Colonic mucosa (tissue), 4 donors: ENCODE measurements around the gene RCVRN. TPM values are rescaled to one million over a fixed set of nuclear protein-coding genes. Genes with fewer than 3 reads are reported as not detected.

ENCODE experiments used
- DNase-seq: peaks from one replicate; pipeline ENCODE4 v3.0.0-alpha.2; 2020
- H3K27ac ChIP-seq: fragments of 200-600 bp; one replicate; pipeline ENCODE4 v1.8.0; 2021
- H3K27me3 ChIP-seq: fragments of 200-600 bp; one replicate; pipeline ENCODE4 v1.8.0; 2021
- H3K36me3 ChIP-seq: fragments of 200-600 bp; one replicate; pipeline ENCODE4 v1.8.0; 2021
- H3K4me1 ChIP-seq: fragments of 200-600 bp; one replicate; pipeline ENCODE4 v1.8.0; 2021; ENCODE audit warnings: mild to moderate bottlenecking
- H3K4me3 ChIP-seq: fragments of 200-600 bp; one replicate; pipeline ENCODE4 v1.8.0; 2021
- H3K9ac ChIP-seq, 2 donors: one replicate each; pipeline ENCODE4 v1.7.0; 2013; ENCODE audit warnings: control low read depth in 2 of 2, low read depth in 2 of 2, low read length in 2 of 2
- H3K9me3 ChIP-seq: fragments of 200-600 bp; one replicate; pipeline ENCODE4 v1.8.0; 2021
- intact Hi-C: fragments of 100-400 bp; cut with DNase I; formaldehyde crosslinking; loops from one replicate; pipeline ENCODE4 v1.14.1; 2022
- total RNA-seq, 2 donors: library from RNA; stranded (reverse); fragmentation: NEBNext Ultra II Directional in 1 of 2; extraction: Animal tissue kit (Norgen Biotek cat#: 25700) in 1 of 2; gene quantifications; one replicate each; pipeline ENCODE4 v1.2.1, GENCODE V29; 2021
- TF ChIP-seq, protein P1 (sequence below): fragments of 200-600 bp; IDR thresholded peaks from one replicate; pipeline ENCODE4 v1.8.0; 2022; ENCODE audit warnings: antibody characterized with exemption, mild to moderate bottlenecking
- donor health status: healthy.
- donor health status: DM: no; HTN: no; CAD: no.
- donor health status: DM: no; HTN: no; CAD: no.

RCVRN gene
- total RNA-seq, 2 donors from 2014 or later: not detected

DNA sequence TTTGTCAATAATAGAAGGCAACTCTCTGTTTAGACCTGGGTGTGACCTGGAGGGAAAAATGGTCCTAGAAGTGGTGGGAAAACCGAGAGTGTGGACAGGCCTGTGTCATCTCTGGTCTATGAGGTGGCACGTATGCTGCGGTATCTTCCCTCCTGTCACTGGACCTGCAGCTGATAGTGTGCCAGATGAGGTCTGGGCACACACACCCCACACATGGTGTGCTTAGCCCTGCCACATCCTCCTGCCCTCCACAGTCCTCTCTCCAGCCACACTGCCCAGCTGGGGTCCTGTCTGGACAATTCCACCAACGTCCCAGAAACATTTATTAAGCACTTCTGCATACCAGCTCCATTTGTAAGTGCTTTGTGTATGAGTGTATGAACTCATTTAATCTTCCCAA lies 42.1 kb downstream of the RCVRN start:
- Histone ChIP-seq H3K27ac (no peak overlapping the region), H3K27me3 (no peaks in the 10 kb centered on the region), H3K4me3 (no peak overlapping the region), H3K4me1 (no peaks in the 10 kb centered on the region), H3K9me3 (no peaks in the 10 kb centered on the region), H3K36me3 (no peaks in the 10 kb centered on the region), H3K9ac (no peak overlapping the region)
- TF ChIP-seq, protein P1, sequence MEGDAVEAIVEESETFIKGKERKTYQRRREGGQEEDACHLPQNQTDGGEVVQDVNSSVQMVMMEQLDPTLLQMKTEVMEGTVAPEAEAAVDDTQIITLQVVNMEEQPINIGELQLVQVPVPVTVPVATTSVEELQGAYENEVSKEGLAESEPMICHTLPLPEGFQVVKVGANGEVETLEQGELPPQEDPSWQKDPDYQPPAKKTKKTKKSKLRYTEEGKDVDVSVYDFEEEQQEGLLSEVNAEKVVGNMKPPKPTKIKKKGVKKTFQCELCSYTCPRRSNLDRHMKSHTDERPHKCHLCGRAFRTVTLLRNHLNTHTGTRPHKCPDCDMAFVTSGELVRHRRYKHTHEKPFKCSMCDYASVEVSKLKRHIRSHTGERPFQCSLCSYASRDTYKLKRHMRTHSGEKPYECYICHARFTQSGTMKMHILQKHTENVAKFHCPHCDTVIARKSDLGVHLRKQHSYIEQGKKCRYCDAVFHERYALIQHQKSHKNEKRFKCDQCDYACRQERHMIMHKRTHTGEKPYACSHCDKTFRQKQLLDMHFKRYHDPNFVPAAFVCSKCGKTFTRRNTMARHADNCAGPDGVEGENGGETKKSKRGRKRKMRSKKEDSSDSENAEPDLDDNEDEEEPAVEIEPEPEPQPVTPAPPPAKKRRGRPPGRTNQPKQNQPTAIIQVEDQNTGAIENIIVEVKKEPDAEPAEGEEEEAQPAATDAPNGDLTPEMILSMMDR: no peak
- DNase-seq: no peak
- intact Hi-C loops: no loop called here

DNA sequence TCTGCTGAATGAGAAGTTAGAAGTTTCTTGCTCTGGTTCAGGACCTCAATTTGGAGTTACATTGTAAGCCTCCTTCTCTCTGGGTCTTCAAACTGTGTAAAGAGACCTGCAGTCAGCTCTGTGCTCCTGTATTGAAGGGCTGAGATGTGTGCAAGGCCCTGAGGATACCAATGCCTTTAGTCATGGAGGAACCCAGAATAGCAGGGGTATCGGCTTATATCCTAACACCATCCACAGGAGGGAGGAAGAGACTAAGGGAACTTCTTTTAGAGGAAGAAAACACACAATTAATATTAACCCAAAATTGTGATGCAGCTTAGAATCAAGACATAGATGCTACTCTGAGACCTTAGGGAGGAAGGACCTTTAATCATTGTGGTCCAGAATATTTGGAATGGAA lies 42.9 kb downstream of the RCVRN start:
- TF ChIP-seq, protein P1: no peak
- H3K9me3 ChIP-seq: no peaks in the 10 kb centered on the region
- no peaks in the 10 kb centered on the region for H3K27me3 ChIP-seq
- DNase-seq: no peak
- no peaks in the 10 kb centered on the region for H3K36me3 ChIP-seq
- no peaks in the 10 kb centered on the region for H3K4me1 ChIP-seq
- H3K27ac ChIP-seq: no peak overlapping the region
- H3K4me3 ChIP-seq: no peak overlapping the region
- intact Hi-C loops: no loop called here
- no peak overlapping the region for H3K9ac ChIP-seq

DNA sequence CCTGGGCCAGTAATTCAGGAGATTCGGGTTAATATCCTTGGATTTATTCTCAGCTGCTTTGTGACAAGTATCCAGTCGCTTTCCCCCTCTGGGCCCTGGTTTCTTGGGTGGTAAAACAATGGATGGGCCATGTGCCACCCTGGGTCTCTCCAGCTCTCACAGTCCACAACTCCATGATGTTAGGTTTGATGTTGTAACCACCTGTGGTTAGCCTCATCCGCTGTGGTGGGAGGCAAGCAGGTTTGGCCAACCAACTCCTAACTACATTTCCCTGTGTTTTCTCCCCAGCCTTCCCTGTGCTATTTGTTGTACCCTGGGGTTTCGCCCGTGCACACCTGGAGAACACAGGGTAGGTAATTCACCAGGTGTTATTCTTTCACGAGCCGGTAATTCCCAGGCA lies 44.2 kb downstream of the RCVRN start:
- TF ChIP-seq, protein P1: no peak
- Histone ChIP-seq H3K9ac (no peak overlapping the region), H3K27ac (no peak overlapping the region), H3K4me3 (no peak overlapping the region), H3K36me3 (no peaks in the 10 kb centered on the region), H3K9me3 (no peaks in the 10 kb centered on the region), H3K27me3 (no peaks in the 10 kb centered on the region), H3K4me1 (no peaks in the 10 kb centered on the region)
- no peak for DNase-seq
- intact Hi-C loops: no loop called here

DNA sequence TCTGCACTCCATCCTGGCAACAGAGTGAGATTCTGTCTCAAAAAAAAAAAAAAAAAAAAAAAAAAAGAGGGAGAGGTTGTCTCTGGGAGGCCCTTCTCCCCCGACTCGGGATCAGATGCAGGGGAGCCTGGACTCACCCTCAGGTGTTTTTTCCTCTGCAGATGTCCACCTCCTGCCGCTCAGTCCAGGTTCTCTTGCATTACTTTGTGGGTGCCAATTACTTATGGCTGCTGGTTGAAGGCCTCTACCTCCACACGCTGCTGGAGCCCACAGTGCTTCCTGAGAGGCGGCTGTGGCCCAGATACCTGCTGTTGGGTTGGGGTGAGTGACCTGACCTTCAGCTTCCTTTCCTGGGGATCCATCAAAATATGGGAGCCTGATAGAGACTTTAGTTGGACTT lies 45.3 kb downstream of the RCVRN start:
- no peak overlapping the region for H3K9ac ChIP-seq
- TF ChIP-seq, protein P1: no peak
- no peaks in the 10 kb centered on the region for H3K9me3 ChIP-seq
- H3K4me1 ChIP-seq: no peaks in the 10 kb centered on the region
- H3K27me3 ChIP-seq: no peaks in the 10 kb centered on the region
- H3K4me3 ChIP-seq: no peak overlapping the region
- no peak for DNase-seq
- no peaks in the 10 kb centered on the region for H3K36me3 ChIP-seq
- intact Hi-C loops: no loop called here
- no peak overlapping the region for H3K27ac ChIP-seq

DNA sequence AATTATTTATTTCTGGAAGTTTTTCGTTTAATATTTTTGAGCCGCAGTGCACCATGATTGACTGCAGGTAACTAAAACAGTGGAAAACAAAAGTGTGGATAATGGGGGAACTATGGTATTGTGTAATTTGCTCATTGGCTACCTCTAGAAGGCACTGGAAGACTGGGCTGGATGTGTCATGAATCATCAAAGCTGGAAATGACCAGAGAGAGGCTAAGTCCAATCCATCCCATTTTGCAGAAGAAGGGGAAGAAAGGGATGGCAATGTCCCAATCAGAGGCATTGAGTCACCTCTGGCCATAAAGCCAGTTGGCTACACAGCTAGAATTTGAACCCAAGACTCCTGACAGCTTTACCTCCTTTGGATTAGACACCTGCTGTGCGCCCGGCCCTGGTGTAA lies 50.0 kb downstream of the RCVRN start:
- TF ChIP-seq, protein P1: no peak
- no peaks in the 10 kb centered on the region for H3K27me3 ChIP-seq
- no peak overlapping the region for H3K4me3 ChIP-seq
- H3K36me3 ChIP-seq: no peaks in the 10 kb centered on the region
- intact Hi-C loops: no loop called here
- H3K4me1 ChIP-seq: no peaks in the 10 kb centered on the region
- H3K9ac ChIP-seq: no peak overlapping the region
- H3K27ac ChIP-seq: no peak overlapping the region
- no peaks in the 10 kb centered on the region for H3K9me3 ChIP-seq
- no peak for DNase-seq

DNA sequence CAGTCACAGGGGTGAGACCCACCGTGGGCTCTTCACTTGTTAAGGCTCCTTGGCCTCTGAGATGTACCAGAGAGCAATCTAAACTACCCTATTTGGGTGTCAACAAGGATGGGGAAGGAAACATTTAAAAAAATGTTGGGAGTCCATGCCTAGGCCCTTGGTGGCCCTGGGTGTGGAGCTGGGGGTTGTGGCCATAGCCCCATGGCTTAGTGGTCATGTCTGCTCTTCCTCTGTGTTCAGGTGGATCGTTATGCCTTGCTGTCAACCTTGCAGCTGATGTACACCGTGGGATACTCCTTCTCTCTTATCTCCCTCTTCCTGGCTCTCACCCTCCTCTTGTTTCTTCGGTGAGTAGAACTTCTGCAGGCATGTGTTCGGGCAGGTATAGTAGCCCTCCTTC lies 50.8 kb downstream of the RCVRN start:
- no peak for DNase-seq
- intact Hi-C loops: no loop called here
- TF ChIP-seq, protein P1: no peak

More for the DNA sequence above, 50.8 kb downstream of the RCVRN start:
- H3K27me3 ChIP-seq: no peaks in the 10 kb centered on the region
- H3K4me3 ChIP-seq: no peak overlapping the region
- H3K9me3 ChIP-seq: no peaks in the 10 kb centered on the region
- no peak overlapping the region for H3K9ac ChIP-seq
- no peaks in the 10 kb centered on the region for H3K36me3 ChIP-seq
- H3K4me1 ChIP-seq: no peaks in the 10 kb centered on the region
- H3K27ac ChIP-seq: no peak overlapping the region
